Naive thymus-derived CD4-positive, alpha-beta T cell (primary cell): ENCODE measurements around the gene ZBTB45. TPM values are rescaled to one million over a fixed set of nuclear protein-coding genes. Genes with fewer than 3 reads are reported as not detected.

ENCODE experiments used
- ATAC-seq: fragments of 150-1000 bp; cut with Tn5 transposase; 2 replicates; pipeline ENCODE4 v1.10.0; 2021; ENCODE audit warnings: mild to moderate bottlenecking, moderate library complexity
- CTCF ChIA-PET: fragments of 350-600 bp; sonication (Branson Sonifier 250); formaldehyde crosslinking; loops from one replicate; lab custom pipeline; 2021; ENCODE audit warnings: antibody characterized with exemption; lab: Charles Lee
- POLR2A ChIA-PET: fragments of 350-600 bp; sonication (Branson Sonifier 250); formaldehyde crosslinking; loops from one replicate; lab custom pipeline; 2021; ENCODE audit warnings: antibody characterized with exemption, inconsistent platforms; lab: Charles Lee
- DNase-seq, 9 donors: peaks; one replicate each; pipeline versions ENCODE4 v3.0.0 to v3.0.0-alpha.2; 2020 to 2022; ENCODE audit warnings: mixed read lengths in 1 of 9
- H3K27ac ChIP-seq: one replicate; pipeline ENCODE4 v1.7.0; 2013; ENCODE audit warnings: mild to moderate bottlenecking, low read depth, low read length, moderate library complexity
- H3K27me3 ChIP-seq, 2 donors: one replicate each; pipeline ENCODE4 v1.7.0; 2013; ENCODE audit warnings: low read length in 2 of 2, mild to moderate bottlenecking in 2 of 2, moderate library complexity in 2 of 2; ENCODE audit not compliant: control insufficient read depth in 2 of 2, insufficient read depth in 2 of 2
- H3K36me3 ChIP-seq, 3 experiments: 1 replicate in 2 of 3; 2 replicates in 1 of 3; pipeline ENCODE4 v1.7.0; 2013; ENCODE audit warnings: low read length in 3 of 3, mild to moderate bottlenecking in 3 of 3, moderate library complexity in 1 of 3; ENCODE audit not compliant: insufficient read depth in 3 of 3, control insufficient read depth in 2 of 3
- H3K4me1 ChIP-seq, 2 donors: one replicate each; pipeline ENCODE4 v1.7.0; 2013; ENCODE audit warnings: low read length in 2 of 2, mild to moderate bottlenecking in 2 of 2, moderate library complexity in 1 of 2; ENCODE audit not compliant: control insufficient read depth in 2 of 2, insufficient read depth in 2 of 2
- H3K4me3 ChIP-seq: 2 replicates; pipeline ENCODE4 v1.7.0; 2013; ENCODE audit warnings: mild to moderate bottlenecking, low read length
- H3K9me3 ChIP-seq, 3 experiments: 1 replicate in 2 of 3; 2 replicates in 1 of 3; pipeline ENCODE4 v1.7.0; 2013; ENCODE audit warnings: low read length in 3 of 3; ENCODE audit not compliant: control insufficient read depth in 2 of 3
- H3K27ac Mint-ChIP-seq, 9 donors: one replicate each; pipeline ENCODE4 v1.8.0; 2020 to 2022; ENCODE audit warnings: mixed read lengths in 9 of 9, mild to moderate bottlenecking in 8 of 9, moderate library complexity in 5 of 9, inconsistent platforms in 2 of 9
- H3K27me3 Mint-ChIP-seq, 5 donors: one replicate each; pipeline ENCODE4 v1.8.0; 2021 to 2022; ENCODE audit warnings: mixed read lengths in 5 of 5, mild to moderate bottlenecking in 1 of 5
- H3K36me3 Mint-ChIP-seq, 5 donors: one replicate each; pipeline ENCODE4 v1.8.0; 2020 to 2022; ENCODE audit warnings: mixed read lengths in 5 of 5, mild to moderate bottlenecking in 3 of 5, inconsistent platforms in 1 of 5
- H3K4me1 Mint-ChIP-seq, 7 donors: one replicate each; pipeline ENCODE4 v1.8.0; 2020 to 2022; ENCODE audit warnings: mixed read lengths in 7 of 7, mild to moderate bottlenecking in 3 of 7, inconsistent platforms in 1 of 7
- H3K4me3 Mint-ChIP-seq, 10 donors: one replicate each; pipeline ENCODE4 v1.8.0; 2020 to 2022; ENCODE audit warnings: mild to moderate bottlenecking in 10 of 10, mixed read lengths in 10 of 10, moderate library complexity in 6 of 10, inconsistent platforms in 2 of 10
- H3K9me3 Mint-ChIP-seq, 11 donors: one replicate each; pipeline ENCODE4 v1.8.0; 2020 to 2022; ENCODE audit warnings: mixed read lengths in 11 of 11, mild to moderate bottlenecking in 4 of 11, inconsistent platforms in 1 of 11, moderate library complexity in 1 of 11
- intact Hi-C, 2 donors: fragments of 100-400 bp; cut with micrococcal nuclease; formaldehyde crosslinking; loops; one replicate each; pipeline ENCODE4 v1.15.1; 2023
- polyA plus RNA-seq, 2 donors: library from polyadenylated mRNA; unstranded; fragments of 300-500 nt; fragmentation: Illumina TruSeq; gene quantifications; one replicate each; pipeline ENCODE4 v1.2.3, GENCODE V29; 2021
- total RNA-seq, 6 experiments: library from RNA in 5 of 6; stranded (reverse) in 5 of 6; gene quantifications; 1 replicate in 5 of 6; 2 replicates in 1 of 6; pipeline ENCODE4 v1.2.3 and lab custom pipeline; 2021 to 2026

Gene ZBTB45
- 10 to 100 TPM in 3 of 5 experiments, 1 to 10 TPM in 2; 9.8 to 19.2 (median 17.0) TPM for total RNA-seq
- polyA plus RNA-seq = 1 to 10 TPM; 5.1 to 6.5 TPM
- 5.8 reads per million, percentile 26 among the genes with 10 or more reads in this experiment for total RNA-seq (lab: John Stamatoyannopoulos, UW)

- Mint-ChIP-seq H3K9me3 (peaks cover 0 to 4% (median 0%) of the 10 kb centered on the region in 11 donors), H3K27ac (peak within 1 kb of the TSS; percentile 92 to 99 (median 97)), H3K27me3 (peaks cover 0 to 3% (median 0%) of the 10 kb centered on the region in 5 donors), H3K4me3 (peak within 1 kb of the TSS; percentile 90 to 97 (median 95)), H3K4me1 (peaks cover 29 to 43% (median 37%) of the 10 kb centered on the region in 7 donors), H3K36me3 (peaks cover 0 to 16% (median 0%) of the 10 kb centered on the region in 5 donors)
- H3K4me3 ChIP-seq = peak within 1 kb of the TSS; percentile 76
- H3K27me3 ChIP-seq = no peaks in the 10 kb centered on the region
- POLR2A ChIA-PET = interaction anchor here (0.6 to 5.5 kb wide), 26 partner anchors 13 to 603 kb away, joined by 3 to 59 read pairs (median 5); partner anchors contain the start of genes CHMP2A, MZF1, TRIM28 and UBE2M
- CTCF ChIA-PET = interaction anchor here (0.8 to 4.8 kb wide), 15 partner anchors 9 to 159 kb away, joined by 3 to 46 read pairs (median 4); partner anchors contain the start of genes CHMP2A and TRIM28
- no peaks in the 10 kb centered on the region for H3K9me3 ChIP-seq
- peaks cover 10 to 14% of the 10 kb centered on the region in 2 donors for H3K4me1 ChIP-seq
- intact Hi-C loops = loop anchor here (1.0 to 2.0 kb wide), 16 partner anchors 20 to 792 kb away; partner anchors contain the start of genes CHMP2A (in 2 of the 2), MZF1 (in 2 of the 2), TRIM28 (in 2 of the 2) and ZNF446 (in 2 of the 2)
- H3K27ac ChIP-seq = peak within 1 kb of the TSS; percentile 86
- DNase-seq (peak; percentile 81 to 97 (median 88)), ATAC-seq (peak; percentile 89)
- peaks cover 0 to 22% (median 5%) of the 10 kb centered on the region in 3 experiments for H3K36me3 ChIP-seq
Measured at GRCh38 chr19:58519355-58520256, at the start of gene ZBTB45. Gene ZBTB45, minus strand, starts transcription at chr19:58519810. Its CDS starts 2,137 bp downstream, at chr19:58517673.

DNA sequence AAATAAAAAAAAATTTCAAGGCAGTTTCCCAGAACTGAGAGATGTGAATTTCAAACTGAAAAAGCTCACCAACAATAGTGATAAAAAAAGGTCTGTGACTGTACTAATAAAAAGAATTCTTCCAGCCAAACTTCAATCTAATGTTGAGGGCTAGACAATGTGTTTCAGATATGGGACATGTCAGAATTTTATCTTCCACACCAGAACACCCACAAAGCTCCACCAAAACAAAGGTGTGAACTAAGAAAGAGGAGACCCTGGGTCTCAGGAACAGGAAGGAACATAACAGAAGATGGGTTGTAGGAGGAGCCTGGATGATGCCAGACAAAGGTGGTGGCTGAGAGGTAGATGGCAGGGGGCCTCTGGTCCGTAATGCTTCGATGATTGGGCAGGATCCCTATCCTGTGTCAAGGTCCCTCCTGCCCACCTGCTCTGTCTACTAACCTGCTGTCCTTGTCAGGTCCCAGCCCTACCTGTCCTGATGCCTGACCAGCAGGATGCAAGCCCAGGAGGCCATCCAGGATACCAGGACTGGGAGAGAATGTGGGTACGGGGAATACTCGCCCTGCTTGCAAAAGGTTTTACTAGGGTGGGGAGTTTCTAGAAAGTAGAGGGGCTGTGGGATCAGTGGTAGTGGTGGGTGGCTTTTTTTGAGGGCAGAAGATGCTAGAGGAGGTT lies 49.0 kb upstream of the ZBTB45 start:
- H3K4me1 ChIP-seq = peaks cover 6 to 14% of the 10 kb centered on the region in 2 donors
- no peaks in the 10 kb centered on the region for H3K27me3 ChIP-seq
- no peak for ATAC-seq
- Mint-ChIP-seq H3K27ac (peak overlapping the region in 5 of 9 donors; percentile 3 to 71 (median 46)), H3K4me3 (no peak overlapping the region), H3K27me3 (peaks cover 0 to 4% (median 0%) of the 10 kb centered on the region in 5 donors), H3K36me3 (peaks cover 0 to 18% (median 13%) of the 10 kb centered on the region in 5 donors), H3K4me1 (peaks cover 17 to 39% (median 26%) of the 10 kb centered on the region in 7 donors), H3K9me3 (peaks cover 0 to 3% (median 0%) of the 10 kb centered on the region in 11 donors)
- no peaks in the 10 kb centered on the region for H3K9me3 ChIP-seq
- H3K27ac ChIP-seq = no peak overlapping the region
- intact Hi-C loops = no loop called here
- peaks cover 0 to 9% (median 0%) of the 10 kb centered on the region in 3 experiments for H3K36me3 ChIP-seq
- DNase-seq = peak in 1 of 9 donors; percentile 17
- no peak overlapping the region for H3K4me3 ChIP-seq
- ChIA-PET POLR2A (interaction anchor here (1.3 to 1.4 kb wide), 2 partner anchors 9 to 19 kb away, joined by 3 to 5 read pairs; no protein-coding TSS in a partner anchor), CTCF (no interaction called here)

GRCh38 chr19:58566989-58567388 lies 47.4 kb upstream of the ZBTB45 start:
- CTCF ChIA-PET = interaction anchor here (1.8 to 1.9 kb wide), 2 partner anchors 47 to 52 kb away, joined by 5 to 10 read pairs; partner anchors contain the start of gene ZBTB45
- peaks cover 0 to 1% (median 0%) of the 10 kb centered on the region in 11 donors for H3K9me3 Mint-ChIP-seq
- H3K4me3 ChIP-seq = no peak overlapping the region
- peaks cover 0 to 14% (median 12%) of the 10 kb centered on the region in 5 donors for H3K36me3 Mint-ChIP-seq
- H3K27me3 Mint-ChIP-seq = peaks cover 0 to 4% (median 0%) of the 10 kb centered on the region in 5 donors
- ATAC-seq = no peak
- no peaks in the 10 kb centered on the region for H3K27me3 ChIP-seq
- H3K36me3 ChIP-seq = peaks cover 0 to 9% (median 0%) of the 10 kb centered on the region in 3 experiments
- no peak overlapping the region for H3K27ac Mint-ChIP-seq
- peaks cover 12 to 20% of the 10 kb centered on the region in 2 donors for H3K4me1 ChIP-seq
- H3K4me3 Mint-ChIP-seq = no peak overlapping the region
- intact Hi-C loops = no loop called here
- H3K9me3 ChIP-seq = no peaks in the 10 kb centered on the region
- POLR2A ChIA-PET = interaction anchor here (0.6 kb wide), 1 partner anchor 9 kb away, joined by 3 read pairs; the partner anchor contains the start of gene UBE2M
- H3K4me1 Mint-ChIP-seq = peaks cover 14 to 37% (median 26%) of the 10 kb centered on the region in 7 donors
- no peak for DNase-seq
- no peak overlapping the region for H3K27ac ChIP-seq

DNA sequence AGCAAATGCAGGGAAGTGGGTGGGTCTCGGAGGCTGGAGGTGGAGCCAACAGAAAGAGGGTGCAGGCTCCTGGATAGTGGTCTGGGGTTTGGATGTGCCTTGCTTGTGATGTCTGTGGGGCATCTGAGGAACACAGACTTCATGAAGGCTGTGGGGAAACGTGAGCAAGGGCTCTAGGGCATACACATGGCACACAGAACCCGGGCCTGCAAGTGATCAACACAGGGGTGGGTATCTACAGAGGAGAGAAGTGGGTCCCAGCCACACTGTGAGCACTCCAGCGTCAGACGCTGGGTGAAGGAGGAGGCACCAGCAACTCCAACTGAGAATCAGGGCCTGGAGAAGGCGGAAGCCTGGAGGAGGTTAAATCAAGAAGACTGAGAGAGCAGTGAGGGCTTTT lies 44.2 kb upstream of the ZBTB45 start:
- peak overlapping the region in 6 of 9 donors; percentile 3 to 80 (median 66) for H3K27ac Mint-ChIP-seq
- ATAC-seq (no peak), DNase-seq (no peak)
- H3K36me3 Mint-ChIP-seq = peaks cover 0 to 15% (median 8%) of the 10 kb centered on the region in 5 donors
- CTCF ChIA-PET = interaction anchor here (1.0 kb wide), 1 partner anchor 17 kb away, joined by 4 read pairs; no protein-coding TSS in a partner anchor
- Histone ChIP-seq H3K4me3 (no peak overlapping the region), H3K36me3 (no peaks in the 10 kb centered on the region), H3K27ac (no peak overlapping the region), H3K27me3 (no peaks in the 10 kb centered on the region), H3K9me3 (no peaks in the 10 kb centered on the region), H3K4me1 (peaks cover 25 to 35% of the 10 kb centered on the region in 2 donors)
- H3K4me3 Mint-ChIP-seq = peak overlapping the region; percentile 29 to 99 (median 94)
- peaks cover 0 to 1% (median 0%) of the 10 kb centered on the region in 11 donors for H3K9me3 Mint-ChIP-seq
- H3K27me3 Mint-ChIP-seq = peaks cover 0 to 4% (median 0%) of the 10 kb centered on the region in 5 donors
- peaks cover 9 to 58% (median 49%) of the 10 kb centered on the region in 7 donors for H3K4me1 Mint-ChIP-seq
- intact Hi-C loops = loop anchor here in 1 of 2 donors (1.0 kb wide), 1 partner anchor 8 kb away; no protein-coding TSS in a partner anchor
- POLR2A ChIA-PET = interaction anchor here (1.5 to 4.9 kb wide), 5 partner anchors 8 to 19 kb away, joined by 3 to 40 read pairs (median 11); partner anchors contain the start of genes CHMP2A, MZF1 and TRIM28

- Mint-ChIP-seq H3K36me3 (peaks cover 0 to 16% (median 2%) of the 10 kb centered on the region in 5 donors), H3K4me1 (peaks cover 9 to 56% (median 46%) of the 10 kb centered on the region in 7 donors), H3K4me3 (peak overlapping the region; percentile 85 to 99 (median 94)), H3K27me3 (peaks cover 0 to 4% (median 0%) of the 10 kb centered on the region in 5 donors), H3K9me3 (peaks cover 0 to 1% (median 0%) of the 10 kb centered on the region in 11 donors), H3K27ac (peak overlapping the region; percentile 59 to 89 (median 83))
- Histone ChIP-seq H3K36me3 (no peaks in the 10 kb centered on the region), H3K4me3 (peak overlapping the region; percentile 69), H3K27me3 (no peaks in the 10 kb centered on the region), H3K4me1 (peaks cover 25 to 35% of the 10 kb centered on the region in 2 donors), H3K27ac (peak overlapping the region; percentile 54), H3K9me3 (no peaks in the 10 kb centered on the region)
- ATAC-seq = no peak
- POLR2A ChIA-PET = interaction anchor here (0.6 to 5.1 kb wide), 10 partner anchors 8 to 380 kb away, joined by 3 to 40 read pairs (median 10); partner anchors contain the start of genes CHMP2A, MZF1, TRIM28 and ZBTB45
- intact Hi-C loops = loop anchor here in 1 of 2 donors (1.0 kb wide), 1 partner anchor 9 kb away; no protein-coding TSS in a partner anchor
- CTCF ChIA-PET = no interaction called here
- peak in 2 of 9 donors; percentile 8 to 28 for DNase-seq
Measured at GRCh38 chr19:58563034-58563573, 43.5 kb upstream of the ZBTB45 start.
